ENCODE data around the gene TIFAB. TPM values are rescaled to one million over a fixed set of nuclear protein-coding genes. Genes with fewer than 3 reads are reported as not detected.

The TIFAB gene
- total RNA-seq, 1 experiment from 2014 or later, result not detected

- peaks cover 2% of the 10 kb centered on the region; the same call in 1 of the 2 replicates for H3K4me1 ChIP-seq
- no peaks in the 10 kb centered on the region for H3K9me3 ChIP-seq (replicated peaks)
- peaks cover 18% of the 10 kb centered on the region; the same call in 1 of the 2 replicates for H3K27me3 ChIP-seq
- no peak overlapping the region for H3K27ac ChIP-seq
- no peak for DNase-seq
- no peak overlapping the region for H3K4me3 ChIP-seq
- no peaks in the 10 kb centered on the region for H3K36me3 ChIP-seq
Observed at GRCh38 chr5:135446206-135446605, 5.9 kb downstream of the TIFAB start.

DNA sequence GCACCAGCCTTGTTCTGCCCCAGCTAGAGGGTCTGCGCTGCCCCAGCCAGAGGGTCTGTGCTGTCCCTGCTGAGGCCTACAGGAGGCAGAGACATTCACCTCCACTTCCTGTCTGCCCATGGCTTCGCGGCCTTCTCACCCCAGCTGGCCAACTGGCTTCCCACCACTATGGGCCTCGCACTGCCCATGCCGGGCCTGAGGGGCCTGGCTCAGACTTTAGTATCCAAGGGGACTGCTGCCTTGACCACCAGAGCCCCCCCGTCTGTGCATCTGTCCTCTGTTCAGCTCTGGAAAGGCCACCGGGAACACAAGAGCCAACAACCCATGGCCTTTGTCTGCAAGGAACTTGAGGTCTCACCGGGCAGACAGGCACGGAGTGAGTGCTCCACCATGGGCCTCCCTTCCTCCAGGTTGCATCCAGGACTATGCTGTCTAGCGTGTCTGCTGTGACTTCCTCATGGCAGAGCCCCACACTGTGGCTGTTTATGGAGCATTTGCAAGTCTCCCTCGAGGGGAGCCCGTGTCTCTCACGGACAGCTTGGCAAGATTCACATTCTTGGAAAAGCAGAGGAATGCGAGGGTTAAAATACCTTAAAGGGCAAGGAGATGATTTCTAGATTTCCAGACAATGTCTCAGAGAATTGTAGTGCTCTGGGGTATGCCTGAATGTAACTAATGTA is 6.7 kb downstream of the TIFAB start:
- Histone ChIP-seq H3K4me1 (peaks cover 2% of the 10 kb centered on the region; the same call in 1 of the 2 replicates), H3K36me3 (no peaks in the 10 kb centered on the region), H3K27me3 (peaks cover 20% of the 10 kb centered on the region; the same call in 1 of the 2 replicates), H3K4me3 (no peak overlapping the region), H3K27ac (no peak overlapping the region), H3K9me3 (replicated peaks) (no peaks in the 10 kb centered on the region)
- no peak for DNase-seq

DNA sequence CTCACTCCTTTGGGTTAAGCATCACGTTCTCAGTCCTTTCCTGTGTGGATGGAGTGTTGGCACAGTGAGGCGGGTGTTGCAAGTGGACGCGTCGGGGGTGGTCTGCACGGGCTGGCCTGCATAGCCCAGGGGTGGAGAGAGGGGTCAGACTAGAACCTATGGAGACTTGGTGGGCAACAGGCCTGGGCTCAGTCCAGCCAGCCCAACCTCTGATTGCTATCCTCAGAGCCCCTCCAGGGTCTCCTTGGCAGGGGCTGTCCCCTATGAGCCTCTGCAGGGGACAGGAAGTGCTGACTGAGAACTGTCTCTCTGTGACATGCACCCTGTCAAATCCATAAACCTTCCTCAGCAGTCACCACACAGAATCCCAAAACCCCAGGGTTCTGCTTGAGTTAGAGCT is 7.3 kb downstream of the TIFAB start:
- no peak overlapping the region for H3K4me3 ChIP-seq
- H3K27ac ChIP-seq, result no peak overlapping the region
- H3K36me3 ChIP-seq, result no peaks in the 10 kb centered on the region
- no peaks in the 10 kb centered on the region for H3K9me3 ChIP-seq (replicated peaks)
- DNase-seq, result no peak
- peaks cover 21% of the 10 kb centered on the region; the same call in 1 of the 2 replicates for H3K27me3 ChIP-seq
- peaks cover 2% of the 10 kb centered on the region; the same call in 1 of the 2 replicates for H3K4me1 ChIP-seq

DNA sequence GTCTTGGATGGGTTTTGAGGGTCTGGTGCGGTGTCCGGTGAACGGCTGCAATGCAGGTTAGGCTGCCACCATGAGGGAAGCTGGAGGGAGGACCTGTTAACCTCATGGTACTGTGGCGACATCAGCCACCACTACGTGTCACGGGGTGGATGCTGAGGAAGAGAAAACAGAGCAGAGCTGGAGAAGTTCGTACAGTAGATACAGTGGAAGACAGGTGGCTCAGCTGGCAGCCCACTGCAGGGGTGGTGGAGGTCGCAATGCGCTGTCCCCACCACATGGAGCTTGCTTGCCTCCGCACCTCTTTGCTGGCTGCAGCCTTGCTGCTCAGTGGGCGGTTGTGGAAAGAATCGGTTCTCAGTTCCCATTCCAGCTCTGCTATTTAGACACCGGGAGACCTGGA is 7.8 kb downstream of the TIFAB start:
- DNase-seq, result no peak
- Histone ChIP-seq H3K36me3 (no peaks in the 10 kb centered on the region), H3K27ac (no peak overlapping the region), H3K4me1 (peaks cover 2% of the 10 kb centered on the region; the same call in 1 of the 2 replicates), H3K4me3 (no peak overlapping the region), H3K27me3 (peaks cover 17% of the 10 kb centered on the region; the same call in 1 of the 2 replicates), H3K9me3 (replicated peaks) (no peaks in the 10 kb centered on the region)

DNA sequence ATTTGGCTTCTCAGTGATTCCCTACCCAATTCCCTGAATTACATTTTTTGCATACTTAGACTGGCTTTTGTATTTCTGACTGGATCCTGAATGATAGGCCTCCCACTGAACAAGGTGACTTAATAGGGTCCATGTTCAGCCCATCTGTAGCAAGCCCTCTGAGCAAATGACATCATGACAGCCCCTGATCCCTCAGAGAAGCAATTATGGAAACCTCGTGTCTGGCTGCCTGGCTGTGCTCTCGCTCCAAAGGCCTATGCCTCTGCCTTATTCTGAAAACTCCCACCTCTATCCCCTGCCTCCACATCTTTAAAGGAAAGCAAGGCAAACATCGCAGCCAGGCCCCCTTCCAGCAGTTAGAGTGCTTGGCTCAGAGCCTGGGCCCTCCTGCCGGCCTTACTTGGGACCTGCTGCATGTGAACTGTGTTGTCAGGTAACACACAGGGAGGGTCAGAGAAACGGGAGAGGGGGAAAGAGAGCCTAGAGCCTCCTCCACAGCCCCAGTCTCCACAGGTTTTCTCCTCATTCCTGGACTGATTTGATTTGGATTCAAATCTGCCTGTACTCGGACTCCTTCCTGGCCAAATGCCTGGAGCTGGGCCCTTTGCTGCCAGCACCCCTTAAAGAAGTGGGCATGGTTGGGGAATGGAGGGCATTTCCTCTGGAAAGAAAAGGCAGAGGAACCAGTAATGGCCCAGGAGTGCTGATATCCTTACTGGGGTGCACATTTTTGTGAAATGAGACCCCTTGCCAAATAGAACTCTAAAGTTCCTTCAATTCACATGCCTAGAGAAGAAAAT is 8.8 kb downstream of the TIFAB start:
- Histone ChIP-seq H3K36me3 (no peaks in the 10 kb centered on the region), H3K4me3 (no peak overlapping the region), H3K27me3 (peaks cover 16% of the 10 kb centered on the region; the same call in 1 of the 2 replicates), H3K27ac (no peak overlapping the region), H3K4me1 (peaks cover 3% of the 10 kb centered on the region; the same call in 1 of the 2 replicates), H3K9me3 (replicated peaks) (no peaks in the 10 kb centered on the region)
- no peak for DNase-seq

GRCh38 chr5:135442431-135443160 is 9.6 kb downstream of the TIFAB start:
- peaks cover 10% of the 10 kb centered on the region; the same call in 1 of the 2 replicates for H3K4me1 ChIP-seq
- H3K27ac ChIP-seq, result no peak overlapping the region
- DNase-seq, result peak; percentile 22 to 33
- no peaks in the 10 kb centered on the region for H3K36me3 ChIP-seq
- H3K4me3 ChIP-seq, result no peak overlapping the region
- peaks cover 16% of the 10 kb centered on the region; the same call in 1 of the 2 replicates for H3K27me3 ChIP-seq
- no peaks in the 10 kb centered on the region for H3K9me3 ChIP-seq (replicated peaks)

- Histone ChIP-seq H3K27me3 (peaks cover 11% of the 10 kb centered on the region; the same call in 1 of the 2 replicates), H3K27ac (no peak overlapping the region), H3K4me1 (peaks cover 10% of the 10 kb centered on the region; the same call in 1 of the 2 replicates), H3K4me3 (no peak overlapping the region), H3K36me3 (no peaks in the 10 kb centered on the region), H3K9me3 (replicated peaks) (no peaks in the 10 kb centered on the region)
- DNase-seq, result no peak
Observed at GRCh38 chr5:135441919-135442318, 10.2 kb downstream of the TIFAB start.

- H3K9me3 ChIP-seq (replicated peaks), result no peaks in the 10 kb centered on the region
- H3K27me3 ChIP-seq, result peaks cover 11% of the 10 kb centered on the region; the same call in 1 of the 2 replicates
- no peak overlapping the region for H3K4me3 ChIP-seq
- no peak overlapping the region for H3K27ac ChIP-seq
- H3K4me1 ChIP-seq, result peaks cover 10% of the 10 kb centered on the region; the same call in 1 of the 2 replicates
- H3K36me3 ChIP-seq, result no peaks in the 10 kb centered on the region
- no peak for DNase-seq
Observed at GRCh38 chr5:135441350-135441831, 10.8 kb downstream of the TIFAB start.

GRCh38 chr5:135440916-135441315 is 11.2 kb downstream of the TIFAB start:
- peaks cover 8% of the 10 kb centered on the region; the same call in 1 of the 2 replicates for H3K27me3 ChIP-seq
- H3K4me1 ChIP-seq, result peaks cover 10% of the 10 kb centered on the region; the same call in 1 of the 2 replicates
- no peaks in the 10 kb centered on the region for H3K9me3 ChIP-seq (replicated peaks)
- no peak overlapping the region for H3K27ac ChIP-seq
- H3K4me3 ChIP-seq, result no peak overlapping the region
- no peak for DNase-seq
- H3K36me3 ChIP-seq, result no peaks in the 10 kb centered on the region

GRCh38 chr5:135439231-135440205 is 12.6 kb downstream of the TIFAB start:
- H3K4me3 ChIP-seq, result no peak overlapping the region
- H3K4me1 ChIP-seq, result peaks cover 10% of the 10 kb centered on the region; the same call in 1 of the 2 replicates
- H3K9me3 ChIP-seq (replicated peaks), result no peaks in the 10 kb centered on the region
- DNase-seq, result no peak
- H3K36me3 ChIP-seq, result no peaks in the 10 kb centered on the region
- peaks cover 6% of the 10 kb centered on the region; the same call in 1 of the 2 replicates for H3K27me3 ChIP-seq
- no peak overlapping the region for H3K27ac ChIP-seq

DNA sequence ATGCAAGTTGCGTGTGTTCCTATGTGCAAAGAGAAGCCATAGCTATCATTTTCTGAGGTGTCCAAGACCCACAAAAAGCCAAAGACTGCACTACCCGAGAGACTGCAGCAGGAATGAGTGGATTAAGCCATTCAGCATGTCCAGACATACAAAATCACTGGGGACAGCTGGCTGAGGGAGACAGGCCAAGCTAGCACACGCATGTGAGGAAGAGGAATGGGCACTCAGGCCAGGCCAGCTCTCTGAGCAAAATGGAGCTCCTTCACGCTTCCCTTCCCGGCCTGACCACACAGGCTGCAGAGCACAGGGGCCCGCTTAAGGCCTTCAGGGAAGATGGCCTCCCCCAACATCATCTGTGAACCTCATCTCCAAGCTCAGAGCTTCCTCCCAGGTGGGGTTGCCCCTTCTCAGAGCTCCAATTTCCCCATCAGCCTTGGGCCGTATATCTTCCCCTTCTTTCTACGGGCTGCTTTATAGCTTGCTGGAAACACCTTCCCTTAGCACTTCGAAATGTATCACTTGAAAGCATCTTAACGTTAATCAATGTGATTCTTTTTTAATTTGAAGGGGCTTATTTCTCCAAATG is 13.4 kb downstream of the TIFAB start:
- no peaks in the 10 kb centered on the region for H3K9me3 ChIP-seq (replicated peaks)
- no peak overlapping the region for H3K27ac ChIP-seq
- peaks cover 6% of the 10 kb centered on the region; the same call in 1 of the 2 replicates for H3K27me3 ChIP-seq
- peaks cover 10% of the 10 kb centered on the region; the same call in 1 of the 2 replicates for H3K4me1 ChIP-seq
- DNase-seq, result no peak
- H3K36me3 ChIP-seq, result no peaks in the 10 kb centered on the region
- H3K4me3 ChIP-seq, result no peak overlapping the region

DNA sequence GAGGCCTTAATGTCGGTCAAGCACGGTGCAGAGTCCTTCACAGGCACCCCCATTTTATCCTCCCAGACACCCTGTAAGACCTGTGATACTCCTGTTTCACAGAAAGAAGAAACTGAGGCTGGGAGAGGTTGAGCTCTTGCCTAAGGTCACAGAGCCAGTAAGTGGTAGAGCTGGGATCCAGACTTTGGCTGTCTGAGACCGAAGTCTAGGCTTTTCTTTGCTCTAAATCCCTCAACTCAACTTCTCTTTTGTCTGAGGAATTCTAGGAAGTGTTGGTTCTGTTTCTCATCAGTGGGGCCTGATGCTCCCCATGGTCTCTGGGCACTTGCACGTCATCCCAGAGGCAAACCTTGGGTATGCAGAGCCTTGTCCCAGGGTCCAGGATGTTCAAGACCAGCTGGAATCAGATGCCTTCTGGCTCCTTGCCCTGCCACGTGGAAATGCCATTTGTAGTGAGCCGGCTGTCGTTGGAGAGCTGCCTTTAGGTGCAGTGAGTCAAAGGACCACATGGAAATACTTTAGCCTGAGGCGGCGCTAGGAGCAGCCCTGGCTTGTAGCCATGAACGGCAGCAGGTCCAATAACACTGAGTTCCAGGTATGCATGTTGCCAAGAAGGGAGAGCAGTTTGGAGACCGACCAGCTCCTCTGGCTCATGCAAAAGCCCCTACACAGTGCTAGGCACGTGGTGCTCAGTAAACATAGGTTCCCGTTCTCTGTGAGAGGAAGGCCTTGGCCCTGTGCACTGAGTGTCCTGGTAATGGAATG is 14.2 kb downstream of the TIFAB start:
- Histone ChIP-seq H3K4me1 (peaks cover 10% of the 10 kb centered on the region; the same call in 1 of the 2 replicates), H3K4me3 (no peak overlapping the region), H3K27me3 (peaks cover 5% of the 10 kb centered on the region; the same call in 1 of the 2 replicates), H3K9me3 (replicated peaks) (no peaks in the 10 kb centered on the region), H3K36me3 (no peaks in the 10 kb centered on the region), H3K27ac (no peak overlapping the region)
- DNase-seq, result peak; percentile 66 to 69

All from SJCRH30 (cell line).